Neural cell (in vitro differentiated cells): ENCODE data around the gene SGSM1. TPM values are rescaled to one million over a fixed set of nuclear protein-coding genes. Genes with fewer than 3 reads are reported as not detected.

Source experiments
- H2AFZ ChIP-seq: fragments of 200-600, 300-800 bp; sonication (generic), shearing (Covaris generic); 2 replicates; pipeline ENCODE4 v1.6.0; 2014; ENCODE audit warnings: low read depth, mild to moderate bottlenecking, antibody characterized with exemption, low read length, moderate library complexity
- H3F3A ChIP-seq: fragments of 200-600 bp; shearing (Covaris generic); 2 replicates; pipeline ENCODE4 v1.6.1; 2016; ENCODE audit warnings: mild to moderate bottlenecking, moderate library complexity, mixed read lengths, antibody characterized with exemption, low read length; ENCODE audit not compliant: insufficient read depth, poor library complexity, severe bottlenecking
- H3K27ac ChIP-seq: fragments of 200-600, 300-800 bp; sonication (generic), shearing (Covaris generic); 2 replicates; pipeline ENCODE4 v1.5.1; 2014; ENCODE audit warnings: mild to moderate bottlenecking, low read length, moderate library complexity
- H3K27me3 ChIP-seq: fragments of 300-800, 200-600 bp; sonication (generic), shearing (Covaris generic); 2 replicates; pipeline ENCODE4 v1.6.0; 2014; ENCODE audit warnings: mild to moderate bottlenecking, low read depth, low read length, moderate library complexity; ENCODE audit not compliant: insufficient read depth
- H3K36me3 ChIP-seq: fragments of 300-800, 200-600 bp; sonication (generic), shearing (Covaris generic); 2 replicates; pipeline ENCODE4 v1.5.1; 2014; ENCODE audit warnings: mild to moderate bottlenecking, antibody characterized with exemption, low read length, moderate library complexity; ENCODE audit not compliant: insufficient read depth
- H3K4me2 ChIP-seq: fragments of 300-800, 200-600 bp; sonication (generic), shearing (Covaris generic); 2 replicates; pipeline ENCODE4 v1.6.0; 2014; ENCODE audit warnings: mild to moderate bottlenecking, low read length
- H3K4me3 ChIP-seq: fragments of 300-800, 200-600 bp; sonication (generic), shearing (Covaris generic); 2 replicates; pipeline ENCODE4 v1.5.1; 2014; ENCODE audit warnings: mild to moderate bottlenecking, low read length, moderate library complexity
- H3K79me2 ChIP-seq: fragments of 200-600 bp; shearing (Covaris generic); replicated peaks from 2 replicates; pipeline ENCODE4 v1.6.0; 2014; ENCODE audit warnings: mild to moderate bottlenecking, low read length, moderate library complexity; ENCODE audit not compliant: insufficient read depth
- H3K9ac ChIP-seq: fragments of 300-800, 200-600 bp; sonication (generic), shearing (Covaris generic); 2 replicates; pipeline ENCODE4 v1.6.1; 2016; ENCODE audit warnings: mild to moderate bottlenecking, low read length, mixed read lengths
- H3K9me2 ChIP-seq: fragments of 200-600 bp; shearing (Covaris generic); 2 replicates; pipeline ENCODE4 v1.6.1; 2016; ENCODE audit warnings: mild to moderate bottlenecking, low read length, mixed read lengths; ENCODE audit not compliant: insufficient read depth
- H3K9me3 ChIP-seq: fragments of 200-600, 300-800 bp; sonication (generic), shearing (Covaris generic); 2 replicates; pipeline ENCODE4 v1.6.1; 2016; ENCODE audit warnings: mild to moderate bottlenecking, mixed run types, low read length, moderate library complexity, mixed read lengths
- H4K20me1 ChIP-seq: fragments of 200-600 bp; shearing (Covaris generic); 2 replicates; pipeline ENCODE4 v1.6.1; 2016; ENCODE audit warnings: mild to moderate bottlenecking, mixed run types; ENCODE audit not compliant: insufficient read depth
- EP300 ChIP-seq: fragments of 450-650 bp; conservative IDR thresholded peaks from 2 replicates; pipeline ENCODE4 v1.6.1; 2014; ENCODE audit warnings: antibody characterized with exemption, mild to moderate bottlenecking, moderate library complexity; ENCODE audit not compliant: poor library complexity, severe bottlenecking
- EZH2 ChIP-seq: fragments of 200-600, 300-800 bp; shearing (Covaris generic), sonication (generic); IDR thresholded peaks from 2 replicates; pipeline ENCODE4 v1.6.1; 2014; ENCODE audit warnings: antibody characterized with exemption, low read length, borderline replicate concordance, mild to moderate bottlenecking; ENCODE audit not compliant: insufficient read depth, poor library complexity, severe bottlenecking
- MXI1 ChIP-seq: fragments of 450-650 bp; conservative IDR thresholded peaks from 2 replicates; pipeline ENCODE4 v1.6.1; 2014; ENCODE audit warnings: antibody characterized with exemption, mild to moderate bottlenecking; ENCODE audit not compliant: poor library complexity, severe bottlenecking
- POLR2AphosphoS5 ChIP-seq: IDR thresholded peaks from 2 replicates; pipeline ENCODE4 v1.6.1; 2012
- RAD21 ChIP-seq: fragments of 450-650 bp; conservative IDR thresholded peaks from 2 replicates; pipeline ENCODE4 v1.6.1; 2014; ENCODE audit warnings: antibody characterized with exemption, mild to moderate bottlenecking, moderate library complexity
- SMC3 ChIP-seq: fragments of 450-650 bp; conservative IDR thresholded peaks from 2 replicates; pipeline ENCODE4 v1.6.1; 2014; ENCODE audit warnings: antibody characterized with exemption, mild to moderate bottlenecking, moderate library complexity; ENCODE audit not compliant: poor library complexity
- TAF1 ChIP-seq: IDR thresholded peaks from 2 replicates; pipeline ENCODE4 v1.6.1; 2012; ENCODE audit warnings: low read depth
- polyA plus RNA-seq: library from polyadenylated mRNA; depleted of rRNA; stranded (reverse); fragments of >200 nt; gene quantifications from 2 replicates; pipeline ENCODE4 v1.2.3, GENCODE V29; 2014
- TF ChIP-seq, protein P1 (sequence below): IDR thresholded peaks from 2 replicates; pipeline ENCODE4 v1.6.1; 2012; ENCODE audit warnings: borderline replicate concordance
- TF ChIP-seq, protein P2 (sequence below): fragments of 450-650 bp; IDR thresholded peaks from 2 replicates; pipeline ENCODE4 v1.5.1; 2014; ENCODE audit warnings: antibody characterized with exemption, mild to moderate bottlenecking, moderate library complexity; ENCODE audit not compliant: poor library complexity, severe bottlenecking

Gene SGSM1
- polyA plus RNA-seq, 1 donor from 2014 or later, result 7.5 TPM

DNA sequence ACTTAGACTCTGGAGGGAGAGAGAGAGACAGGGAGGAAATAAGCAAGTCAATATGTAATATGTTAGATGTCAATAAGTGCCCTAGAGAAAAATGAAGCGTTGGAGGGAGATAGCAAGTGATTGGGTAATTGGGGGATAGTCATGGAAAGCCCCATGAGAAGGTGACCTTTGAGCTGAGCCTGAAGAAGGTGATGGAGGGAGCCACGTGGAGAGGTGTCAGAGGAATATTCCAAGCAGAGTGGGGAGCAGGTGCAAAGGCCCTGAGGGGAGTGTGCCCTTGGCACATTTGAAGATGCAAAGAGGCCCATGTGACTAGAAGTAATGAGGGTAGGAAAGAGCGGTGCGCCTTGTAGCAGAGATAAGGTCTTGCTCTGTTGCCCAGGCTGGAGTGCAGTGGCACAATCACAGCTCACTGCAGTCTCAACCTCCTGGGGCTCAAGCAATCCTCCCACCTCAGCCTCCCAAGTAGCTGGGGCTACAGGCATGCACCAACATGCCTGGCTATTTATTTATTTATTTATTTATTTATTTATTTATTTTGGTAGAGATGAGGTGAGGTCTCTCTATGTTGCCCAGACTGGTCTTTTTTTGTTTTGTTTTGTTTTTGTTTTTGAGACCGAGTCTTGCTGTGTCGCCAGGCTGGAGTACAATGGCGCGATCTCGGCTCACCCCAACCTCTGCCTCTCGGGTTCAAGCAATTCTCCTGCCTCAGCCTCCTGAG, 138.4 kb downstream of the SGSM1 start (continued):
- TF ChIP-seq SMC3, result no peak
- TF ChIP-seq EP300, result no peak
- no peak for TF ChIP-seq RAD21
- no peak for TF ChIP-seq POLR2AphosphoS5

DNA sequence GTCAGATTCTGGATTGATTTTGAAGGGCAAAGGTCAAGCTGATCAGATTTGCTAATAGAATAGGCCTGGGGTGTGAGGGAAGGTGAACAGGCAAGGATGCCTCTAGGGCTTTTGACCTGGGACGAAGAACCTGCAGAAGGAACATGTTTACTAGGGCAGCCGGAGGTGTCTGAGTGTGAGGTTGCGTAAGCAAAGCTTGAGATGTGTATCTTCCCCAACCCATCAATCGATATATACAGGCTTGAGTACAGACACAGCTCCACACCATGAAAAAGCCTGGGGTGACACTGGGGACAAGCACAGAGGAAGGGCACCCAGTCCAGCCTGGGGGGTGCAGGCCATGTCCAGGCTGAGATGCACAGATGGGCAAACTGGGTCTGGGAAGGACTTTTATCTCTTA, 139.4 kb downstream of the SGSM1 start:
- Histone ChIP-seq H3K36me3 (no peaks in the 10 kb centered on the region), H3K27me3 (no peaks in the 10 kb centered on the region), H3K4me3 (no peak overlapping the region), H3K9me3 (no peaks in the 10 kb centered on the region), H4K20me1 (no peaks in the 10 kb centered on the region), H3K27ac (no peak overlapping the region), H3F3A (no peaks in the 10 kb centered on the region), H3K4me2 (no peak overlapping the region), H3K9me2 (no peaks in the 10 kb centered on the region), H2AFZ (no peak overlapping the region), H3K79me2 (no peaks in the 10 kb centered on the region), H3K9ac (no peak overlapping the region)
- no peak for TF ChIP-seq MXI1
- no peak for TF ChIP-seq RAD21
- no peak for TF ChIP-seq SMC3
- no peak for TF ChIP-seq EP300
- TF ChIP-seq TAF1, result no peak
- TF ChIP-seq POLR2AphosphoS5, result no peak

DNA sequence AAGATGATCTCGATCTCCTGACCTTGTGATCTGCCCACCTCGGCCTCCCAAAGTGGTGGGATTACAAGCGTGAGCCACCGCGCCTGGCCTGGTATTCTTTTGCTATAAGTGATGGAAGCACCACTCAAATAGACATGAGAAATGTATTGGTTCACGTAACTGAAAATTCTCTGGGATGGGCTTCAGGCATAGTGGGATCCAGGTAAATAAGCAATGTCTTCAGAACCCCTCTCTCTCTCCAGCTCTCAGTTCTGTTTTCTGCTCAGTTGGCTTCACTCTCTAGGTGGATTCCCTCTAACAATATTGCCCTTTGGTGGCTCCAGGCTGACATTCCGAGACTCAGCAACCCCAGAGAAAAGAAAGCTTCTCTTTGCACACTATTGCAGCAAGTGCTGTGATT, 141.4 kb downstream of the SGSM1 start:
- TF ChIP-seq SMC3, result no peak
- no peak for TF ChIP-seq MXI1
- TF ChIP-seq, protein P1, sequence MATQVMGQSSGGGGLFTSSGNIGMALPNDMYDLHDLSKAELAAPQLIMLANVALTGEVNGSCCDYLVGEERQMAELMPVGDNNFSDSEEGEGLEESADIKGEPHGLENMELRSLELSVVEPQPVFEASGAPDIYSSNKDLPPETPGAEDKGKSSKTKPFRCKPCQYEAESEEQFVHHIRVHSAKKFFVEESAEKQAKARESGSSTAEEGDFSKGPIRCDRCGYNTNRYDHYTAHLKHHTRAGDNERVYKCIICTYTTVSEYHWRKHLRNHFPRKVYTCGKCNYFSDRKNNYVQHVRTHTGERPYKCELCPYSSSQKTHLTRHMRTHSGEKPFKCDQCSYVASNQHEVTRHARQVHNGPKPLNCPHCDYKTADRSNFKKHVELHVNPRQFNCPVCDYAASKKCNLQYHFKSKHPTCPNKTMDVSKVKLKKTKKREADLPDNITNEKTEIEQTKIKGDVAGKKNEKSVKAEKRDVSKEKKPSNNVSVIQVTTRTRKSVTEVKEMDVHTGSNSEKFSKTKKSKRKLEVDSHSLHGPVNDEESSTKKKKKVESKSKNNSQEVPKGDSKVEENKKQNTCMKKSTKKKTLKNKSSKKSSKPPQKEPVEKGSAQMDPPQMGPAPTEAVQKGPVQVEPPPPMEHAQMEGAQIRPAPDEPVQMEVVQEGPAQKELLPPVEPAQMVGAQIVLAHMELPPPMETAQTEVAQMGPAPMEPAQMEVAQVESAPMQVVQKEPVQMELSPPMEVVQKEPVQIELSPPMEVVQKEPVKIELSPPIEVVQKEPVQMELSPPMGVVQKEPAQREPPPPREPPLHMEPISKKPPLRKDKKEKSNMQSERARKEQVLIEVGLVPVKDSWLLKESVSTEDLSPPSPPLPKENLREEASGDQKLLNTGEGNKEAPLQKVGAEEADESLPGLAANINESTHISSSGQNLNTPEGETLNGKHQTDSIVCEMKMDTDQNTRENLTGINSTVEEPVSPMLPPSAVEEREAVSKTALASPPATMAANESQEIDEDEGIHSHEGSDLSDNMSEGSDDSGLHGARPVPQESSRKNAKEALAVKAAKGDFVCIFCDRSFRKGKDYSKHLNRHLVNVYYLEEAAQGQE, result no peak
- no peak for TF ChIP-seq EP300
- no peak for TF ChIP-seq EZH2
- no peak for TF ChIP-seq RAD21
- TF ChIP-seq POLR2AphosphoS5, result no peak
- TF ChIP-seq, protein P2, sequence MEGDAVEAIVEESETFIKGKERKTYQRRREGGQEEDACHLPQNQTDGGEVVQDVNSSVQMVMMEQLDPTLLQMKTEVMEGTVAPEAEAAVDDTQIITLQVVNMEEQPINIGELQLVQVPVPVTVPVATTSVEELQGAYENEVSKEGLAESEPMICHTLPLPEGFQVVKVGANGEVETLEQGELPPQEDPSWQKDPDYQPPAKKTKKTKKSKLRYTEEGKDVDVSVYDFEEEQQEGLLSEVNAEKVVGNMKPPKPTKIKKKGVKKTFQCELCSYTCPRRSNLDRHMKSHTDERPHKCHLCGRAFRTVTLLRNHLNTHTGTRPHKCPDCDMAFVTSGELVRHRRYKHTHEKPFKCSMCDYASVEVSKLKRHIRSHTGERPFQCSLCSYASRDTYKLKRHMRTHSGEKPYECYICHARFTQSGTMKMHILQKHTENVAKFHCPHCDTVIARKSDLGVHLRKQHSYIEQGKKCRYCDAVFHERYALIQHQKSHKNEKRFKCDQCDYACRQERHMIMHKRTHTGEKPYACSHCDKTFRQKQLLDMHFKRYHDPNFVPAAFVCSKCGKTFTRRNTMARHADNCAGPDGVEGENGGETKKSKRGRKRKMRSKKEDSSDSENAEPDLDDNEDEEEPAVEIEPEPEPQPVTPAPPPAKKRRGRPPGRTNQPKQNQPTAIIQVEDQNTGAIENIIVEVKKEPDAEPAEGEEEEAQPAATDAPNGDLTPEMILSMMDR, result no peak
- no peak for TF ChIP-seq TAF1
- Histone ChIP-seq H3K36me3 (no peaks in the 10 kb centered on the region), H3K4me2 (no peak overlapping the region), H4K20me1 (no peaks in the 10 kb centered on the region), H3K9me3 (no peaks in the 10 kb centered on the region), H2AFZ (no peak overlapping the region), H3K9me2 (no peaks in the 10 kb centered on the region), H3K79me2 (no peaks in the 10 kb centered on the region), H3K27ac (no peak overlapping the region), H3K27me3 (no peaks in the 10 kb centered on the region), H3K9ac (no peak overlapping the region), H3K4me3 (no peak overlapping the region), H3F3A (no peaks in the 10 kb centered on the region)
